Measurements from ENCODE around the gene MAGI1.

The MAGI1 gene

GRCh38 chr3:65479990-65480389, 558.7 kb downstream of the MAGI1 start:
- no peak for DNase-seq (ENCODE audit: low read depth)

- no peak for DNase-seq (ENCODE audit: low read depth)
Measured at GRCh38 chr3:65478551-65479500, 559.9 kb downstream of the MAGI1 start.

GRCh38 chr3:65473736-65474135, 565.0 kb downstream of the MAGI1 start:
- no peak for DNase-seq (ENCODE audit: low read depth)

- DNase-seq (ENCODE audit: low read depth): no peak
Measured at GRCh38 chr3:65472501-65472900, 566.2 kb downstream of the MAGI1 start.

GRCh38 chr3:65466300-65466988, 572.3 kb downstream of the MAGI1 start:
- no peak for DNase-seq (ENCODE audit: low read depth)

GRCh38 chr3:65449841-65450428, 588.8 kb downstream of the MAGI1 start:
- no peak for DNase-seq (ENCODE audit: low read depth)

- DNase-seq (ENCODE audit: low read depth): no peak
Measured at GRCh38 chr3:65448120-65448519, 590.6 kb downstream of the MAGI1 start.

GRCh38 chr3:65445573-65446169, 593.0 kb downstream of the MAGI1 start:
- no peak for DNase-seq (ENCODE audit: low read depth)

- DNase-seq (ENCODE audit: low read depth): no peak
Measured at GRCh38 chr3:65444447-65444815, 594.3 kb downstream of the MAGI1 start.

GRCh38 chr3:65443739-65444446, 594.8 kb downstream of the MAGI1 start:
- DNase-seq (ENCODE audit: low read depth): no peak

GRCh38 chr3:65439641-65440284, 599.0 kb downstream of the MAGI1 start:
- no peak for DNase-seq (ENCODE audit: low read depth)

- no peak for DNase-seq (ENCODE audit: low read depth)
Measured at GRCh38 chr3:65438612-65439011, 600.1 kb downstream of the MAGI1 start.

GRCh38 chr3:65438096-65438495, 600.6 kb downstream of the MAGI1 start:
- no peak for DNase-seq (ENCODE audit: low read depth)

GRCh38 chr3:65436580-65436979, 602.1 kb downstream of the MAGI1 start:
- DNase-seq (ENCODE audit: low read depth): no peak

- DNase-seq (ENCODE audit: low read depth): no peak
Measured at GRCh38 chr3:65433480-65433879, 605.2 kb downstream of the MAGI1 start.

- no peak for DNase-seq (ENCODE audit: low read depth)
Measured at GRCh38 chr3:65432388-65433003, 606.2 kb downstream of the MAGI1 start.

- DNase-seq (ENCODE audit: low read depth): no peak
Measured at GRCh38 chr3:65425880-65426279, 612.8 kb downstream of the MAGI1 start.

- DNase-seq (ENCODE audit: low read depth): no peak
Measured at GRCh38 chr3:65422154-65422553, 616.6 kb downstream of the MAGI1 start.

GRCh38 chr3:65419233-65419632, 619.5 kb downstream of the MAGI1 start:
- no peak for DNase-seq (ENCODE audit: low read depth)

GRCh38 chr3:65413891-65414290, 624.8 kb downstream of the MAGI1 start:
- DNase-seq (ENCODE audit: low read depth): no peak

GRCh38 chr3:65412588-65412987, 626.1 kb downstream of the MAGI1 start:
- DNase-seq (ENCODE audit: low read depth): no peak

Measured in stimulated activated CD8-positive, alpha-beta memory T cell treated with anti-CD3 and anti-CD28 coated beads, Interleukin-15, amount 100 ng/mL, for 1 hour (primary cell).